ENCODE data around the gene TOB1.

DNA sequence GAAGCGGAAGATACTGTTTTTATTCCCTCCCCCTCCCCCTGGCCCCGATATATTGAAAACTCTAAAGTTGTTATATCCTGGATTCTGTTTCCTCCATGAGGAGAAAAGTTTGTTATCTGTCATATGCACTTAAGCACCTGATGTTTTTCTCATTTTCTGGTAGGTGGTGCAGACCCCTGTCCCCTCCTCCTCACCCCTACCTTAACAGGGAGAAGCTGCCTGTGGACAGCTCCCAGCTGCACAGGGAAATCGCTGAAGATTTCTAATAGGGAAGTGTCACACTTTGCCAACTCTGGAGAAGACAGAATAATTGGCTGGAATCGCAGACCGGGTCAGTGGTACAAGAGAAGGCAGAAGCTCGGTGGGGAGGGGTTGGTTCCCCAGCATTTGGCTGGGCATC is 45.3 kb upstream of the TOB1 start:
- TF ChIP-seq, protein P1, sequence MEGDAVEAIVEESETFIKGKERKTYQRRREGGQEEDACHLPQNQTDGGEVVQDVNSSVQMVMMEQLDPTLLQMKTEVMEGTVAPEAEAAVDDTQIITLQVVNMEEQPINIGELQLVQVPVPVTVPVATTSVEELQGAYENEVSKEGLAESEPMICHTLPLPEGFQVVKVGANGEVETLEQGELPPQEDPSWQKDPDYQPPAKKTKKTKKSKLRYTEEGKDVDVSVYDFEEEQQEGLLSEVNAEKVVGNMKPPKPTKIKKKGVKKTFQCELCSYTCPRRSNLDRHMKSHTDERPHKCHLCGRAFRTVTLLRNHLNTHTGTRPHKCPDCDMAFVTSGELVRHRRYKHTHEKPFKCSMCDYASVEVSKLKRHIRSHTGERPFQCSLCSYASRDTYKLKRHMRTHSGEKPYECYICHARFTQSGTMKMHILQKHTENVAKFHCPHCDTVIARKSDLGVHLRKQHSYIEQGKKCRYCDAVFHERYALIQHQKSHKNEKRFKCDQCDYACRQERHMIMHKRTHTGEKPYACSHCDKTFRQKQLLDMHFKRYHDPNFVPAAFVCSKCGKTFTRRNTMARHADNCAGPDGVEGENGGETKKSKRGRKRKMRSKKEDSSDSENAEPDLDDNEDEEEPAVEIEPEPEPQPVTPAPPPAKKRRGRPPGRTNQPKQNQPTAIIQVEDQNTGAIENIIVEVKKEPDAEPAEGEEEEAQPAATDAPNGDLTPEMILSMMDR (IDR thresholded peaks at IDR 0.05), result no peak
- TF ChIP-seq POLR2AphosphoS5 (IDR thresholded peaks at IDR 0.05) (no peak), POLR2A (IDR thresholded peaks at IDR 0.05) (no peak)
